Measurements from ENCODE around the gene SNX3.

GRCh38 chr6:108263371-108263770, 2.5 kb upstream of the SNX3 start:
- TF ChIP-seq SPI1 (IDR thresholded peaks at IDR 0.05; ENCODE audit: low read depth, low read length): no peak
- no peak for TF ChIP-seq POLR2AphosphoS5 (IDR thresholded peaks at IDR 0.05; ENCODE audit: low read depth, low read length)

All from GM12891 (cell line).